HG02852 (cell line): ENCODE data around the gene LAMA2.

ENCODE experiments used
- ATAC-seq: cut with Tn5 transposase; IDR thresholded peaks from one replicate; pipeline ENCODE4 v1.9.1; 2021; ENCODE audit warnings: mild to moderate bottlenecking, moderate library complexity; ENCODE audit not compliant: unreplicated experiment

LAMA2 gene, protein sequence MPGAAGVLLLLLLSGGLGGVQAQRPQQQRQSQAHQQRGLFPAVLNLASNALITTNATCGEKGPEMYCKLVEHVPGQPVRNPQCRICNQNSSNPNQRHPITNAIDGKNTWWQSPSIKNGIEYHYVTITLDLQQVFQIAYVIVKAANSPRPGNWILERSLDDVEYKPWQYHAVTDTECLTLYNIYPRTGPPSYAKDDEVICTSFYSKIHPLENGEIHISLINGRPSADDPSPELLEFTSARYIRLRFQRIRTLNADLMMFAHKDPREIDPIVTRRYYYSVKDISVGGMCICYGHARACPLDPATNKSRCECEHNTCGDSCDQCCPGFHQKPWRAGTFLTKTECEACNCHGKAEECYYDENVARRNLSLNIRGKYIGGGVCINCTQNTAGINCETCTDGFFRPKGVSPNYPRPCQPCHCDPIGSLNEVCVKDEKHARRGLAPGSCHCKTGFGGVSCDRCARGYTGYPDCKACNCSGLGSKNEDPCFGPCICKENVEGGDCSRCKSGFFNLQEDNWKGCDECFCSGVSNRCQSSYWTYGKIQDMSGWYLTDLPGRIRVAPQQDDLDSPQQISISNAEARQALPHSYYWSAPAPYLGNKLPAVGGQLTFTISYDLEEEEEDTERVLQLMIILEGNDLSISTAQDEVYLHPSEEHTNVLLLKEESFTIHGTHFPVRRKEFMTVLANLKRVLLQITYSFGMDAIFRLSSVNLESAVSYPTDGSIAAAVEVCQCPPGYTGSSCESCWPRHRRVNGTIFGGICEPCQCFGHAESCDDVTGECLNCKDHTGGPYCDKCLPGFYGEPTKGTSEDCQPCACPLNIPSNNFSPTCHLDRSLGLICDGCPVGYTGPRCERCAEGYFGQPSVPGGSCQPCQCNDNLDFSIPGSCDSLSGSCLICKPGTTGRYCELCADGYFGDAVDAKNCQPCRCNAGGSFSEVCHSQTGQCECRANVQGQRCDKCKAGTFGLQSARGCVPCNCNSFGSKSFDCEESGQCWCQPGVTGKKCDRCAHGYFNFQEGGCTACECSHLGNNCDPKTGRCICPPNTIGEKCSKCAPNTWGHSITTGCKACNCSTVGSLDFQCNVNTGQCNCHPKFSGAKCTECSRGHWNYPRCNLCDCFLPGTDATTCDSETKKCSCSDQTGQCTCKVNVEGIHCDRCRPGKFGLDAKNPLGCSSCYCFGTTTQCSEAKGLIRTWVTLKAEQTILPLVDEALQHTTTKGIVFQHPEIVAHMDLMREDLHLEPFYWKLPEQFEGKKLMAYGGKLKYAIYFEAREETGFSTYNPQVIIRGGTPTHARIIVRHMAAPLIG (N-terminal part only)

GRCh38 chr6:128882991-128883611 is at the start of gene LAMA2:
Gene LAMA2, plus strand, starts transcription at chr6:128883138. Its CDS starts 108 bp downstream, at chr6:128883246.
- no peak for ATAC-seq

DNA sequence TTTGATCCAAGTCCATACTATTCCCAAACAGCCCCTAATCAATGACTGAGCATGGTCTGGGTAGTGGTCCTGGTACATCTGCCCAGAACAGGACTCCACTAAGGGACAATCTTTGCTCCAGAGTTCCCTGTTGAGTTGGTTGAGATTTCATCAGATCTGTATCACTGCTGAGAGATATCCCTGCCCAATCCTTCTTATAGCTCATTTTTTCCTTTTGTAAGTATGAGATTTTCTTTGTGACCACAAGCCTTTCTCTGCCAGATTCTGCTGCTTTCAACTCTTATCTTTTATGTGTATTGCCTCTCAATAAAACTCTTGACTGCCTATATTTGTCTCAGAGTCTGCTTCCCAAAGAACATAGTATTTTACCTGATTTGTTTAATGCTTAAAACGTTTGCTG is 46.2 kb upstream of the LAMA2 start:
- no peak for ATAC-seq

- ATAC-seq: no peak
Measured at GRCh38 chr6:128841518-128841917, 41.4 kb upstream of the LAMA2 start.

GRCh38 chr6:128844598-128844997 is 38.3 kb upstream of the LAMA2 start:
- ATAC-seq: no peak

GRCh38 chr6:128847431-128848210 is 35.3 kb upstream of the LAMA2 start:
- ATAC-seq: no peak

- no peak for ATAC-seq
Measured at GRCh38 chr6:128848212-128848935, 34.6 kb upstream of the LAMA2 start.

GRCh38 chr6:128855581-128856085 is 27.3 kb upstream of the LAMA2 start:
- ATAC-seq: no peak

DNA sequence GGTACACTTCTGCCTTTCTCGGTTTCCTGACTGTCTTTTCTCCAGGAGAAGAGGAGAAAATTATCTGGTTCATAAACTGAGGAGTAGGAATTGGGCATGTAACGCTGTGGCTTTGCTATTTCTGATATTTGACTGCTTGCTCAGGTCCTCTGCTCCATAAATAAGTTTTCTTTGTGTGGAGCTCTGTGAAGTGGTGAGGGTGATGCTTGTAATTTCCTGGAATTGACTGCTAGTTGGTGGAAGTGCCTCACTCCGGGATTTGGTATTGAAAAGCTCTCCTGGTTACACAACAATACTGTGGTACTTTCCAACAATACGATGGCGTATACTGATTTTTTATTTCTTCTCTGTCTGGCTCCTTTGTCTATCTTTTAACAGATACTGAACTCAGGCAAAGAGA is 25.1 kb upstream of the LAMA2 start:
- ATAC-seq: no peak

- no peak for ATAC-seq
Measured at GRCh38 chr6:128860782-128861181, 22.2 kb upstream of the LAMA2 start.

DNA sequence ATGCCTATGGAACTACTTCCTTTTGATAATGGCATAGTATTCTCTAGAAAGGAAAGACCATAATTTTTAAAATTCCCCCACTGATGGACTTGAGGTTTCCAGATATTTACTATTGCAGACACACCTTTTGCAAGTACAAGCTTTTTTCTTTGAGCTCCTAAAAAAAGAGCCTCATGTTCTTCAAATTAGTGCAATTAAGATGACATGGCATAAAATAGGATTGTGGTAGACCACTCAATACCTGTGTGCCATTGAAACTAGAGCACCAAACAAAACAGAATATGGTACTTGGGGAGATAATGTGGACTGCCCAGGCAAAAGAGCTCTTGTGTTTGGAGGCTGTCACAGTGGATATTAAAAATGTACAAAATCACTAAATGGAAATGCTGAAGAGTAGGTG is 19.0 kb upstream of the LAMA2 start:
- no peak for ATAC-seq

GRCh38 chr6:128870746-128871145 is 12.2 kb upstream of the LAMA2 start:
- no peak for ATAC-seq

DNA sequence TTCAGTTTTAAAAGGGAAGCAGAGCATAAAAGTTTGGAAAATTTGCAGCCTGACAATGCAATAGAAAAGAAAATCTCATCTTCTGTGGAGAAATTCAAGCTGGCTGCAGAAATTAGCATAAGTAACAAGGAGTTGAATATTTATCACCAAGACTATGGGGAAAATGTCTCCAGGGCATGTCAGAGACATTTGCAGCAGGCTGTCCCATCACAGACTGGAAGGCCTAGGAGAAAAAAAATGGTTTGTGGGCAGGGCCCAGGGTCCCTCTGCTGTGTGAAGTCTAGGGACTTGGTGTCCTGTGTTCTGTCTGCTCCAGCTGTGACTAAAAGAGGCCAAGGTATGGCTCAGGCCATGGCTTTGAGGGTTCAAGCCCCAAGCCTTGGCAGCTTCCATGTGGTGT is 8.1 kb upstream of the LAMA2 start:
- no peak for ATAC-seq

DNA sequence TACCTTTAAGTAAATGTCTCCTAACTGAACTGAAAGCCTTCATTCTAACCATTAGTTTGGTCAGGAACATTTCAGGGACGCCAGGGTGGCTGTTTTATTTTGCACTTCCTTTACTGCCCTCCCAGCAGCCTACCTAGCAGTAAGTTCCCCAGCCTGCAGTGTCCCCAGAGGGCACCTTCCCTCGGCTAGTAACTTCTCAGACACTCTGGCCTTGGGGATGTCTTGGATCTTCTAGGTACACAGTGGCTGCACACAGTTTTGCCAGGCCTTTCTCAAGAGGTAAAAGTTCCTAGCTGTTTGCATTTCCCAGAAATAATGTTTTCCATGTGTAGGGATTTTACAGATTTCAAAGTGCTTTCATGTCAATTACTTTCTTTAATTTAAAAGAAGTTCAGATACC is 378 bp upstream of the LAMA2 start:
- no peak for ATAC-seq

DNA sequence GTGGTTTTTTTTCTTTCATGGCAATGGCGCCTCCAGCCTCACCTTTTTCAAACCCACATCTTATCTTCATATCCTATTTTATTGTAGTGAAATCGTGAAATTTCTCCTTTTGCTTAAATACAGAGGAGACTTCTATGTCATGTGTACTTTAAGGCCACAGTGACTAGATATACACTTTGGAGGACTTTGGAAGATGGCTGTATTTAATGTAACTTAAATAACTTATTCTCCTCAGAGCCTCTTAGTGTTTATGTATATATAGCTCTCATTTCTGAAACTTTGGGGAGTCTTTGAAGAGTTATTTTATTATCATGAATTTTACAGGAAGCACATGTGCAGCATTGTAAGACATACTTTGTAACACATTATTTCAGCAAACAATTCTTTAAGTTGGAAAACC is 968 bp downstream of the LAMA2 start:
- no peak for ATAC-seq

DNA sequence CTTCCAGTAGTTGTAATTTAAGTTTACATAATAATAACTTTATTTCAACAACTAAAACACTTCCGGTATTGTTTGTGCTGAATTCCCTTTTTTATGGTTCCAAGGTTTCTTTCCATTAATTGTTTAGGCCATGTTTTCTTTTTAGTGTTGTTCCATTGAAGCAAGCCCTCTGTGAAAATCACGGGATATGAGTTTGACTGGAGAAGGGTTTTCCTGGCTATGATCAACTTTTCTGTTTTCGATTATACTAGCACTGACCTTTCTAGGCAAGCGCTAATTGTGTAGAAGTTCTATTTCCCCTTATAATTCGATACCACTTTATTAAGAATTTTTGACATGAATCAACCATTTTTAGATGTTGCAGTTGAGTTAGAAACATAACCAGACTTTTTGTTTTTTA is 2.4 kb downstream of the LAMA2 start:
- no peak for ATAC-seq

- ATAC-seq: no peak
Measured at GRCh38 chr6:128886706-128887105, 3.8 kb downstream of the LAMA2 start.

- ATAC-seq: no peak
Measured at GRCh38 chr6:128888444-128889175, 5.7 kb downstream of the LAMA2 start.

- no peak for ATAC-seq
Measured at GRCh38 chr6:128889870-128890269, 6.9 kb downstream of the LAMA2 start.
